ENCODE measurements around the gene DET1. TPM values are rescaled to one million over a fixed set of nuclear protein-coding genes. Genes with fewer than 3 reads are reported as not detected.
"Not testable (repeated sequence)": the region's sequence is repeated elsewhere in the genome, so short reads cannot be mapped to it uniquely, and the experiment has no call there.

The DET1 gene
- total RNA-seq = 1 to 10 TPM; 1.8 to 2.1 TPM

DNA sequence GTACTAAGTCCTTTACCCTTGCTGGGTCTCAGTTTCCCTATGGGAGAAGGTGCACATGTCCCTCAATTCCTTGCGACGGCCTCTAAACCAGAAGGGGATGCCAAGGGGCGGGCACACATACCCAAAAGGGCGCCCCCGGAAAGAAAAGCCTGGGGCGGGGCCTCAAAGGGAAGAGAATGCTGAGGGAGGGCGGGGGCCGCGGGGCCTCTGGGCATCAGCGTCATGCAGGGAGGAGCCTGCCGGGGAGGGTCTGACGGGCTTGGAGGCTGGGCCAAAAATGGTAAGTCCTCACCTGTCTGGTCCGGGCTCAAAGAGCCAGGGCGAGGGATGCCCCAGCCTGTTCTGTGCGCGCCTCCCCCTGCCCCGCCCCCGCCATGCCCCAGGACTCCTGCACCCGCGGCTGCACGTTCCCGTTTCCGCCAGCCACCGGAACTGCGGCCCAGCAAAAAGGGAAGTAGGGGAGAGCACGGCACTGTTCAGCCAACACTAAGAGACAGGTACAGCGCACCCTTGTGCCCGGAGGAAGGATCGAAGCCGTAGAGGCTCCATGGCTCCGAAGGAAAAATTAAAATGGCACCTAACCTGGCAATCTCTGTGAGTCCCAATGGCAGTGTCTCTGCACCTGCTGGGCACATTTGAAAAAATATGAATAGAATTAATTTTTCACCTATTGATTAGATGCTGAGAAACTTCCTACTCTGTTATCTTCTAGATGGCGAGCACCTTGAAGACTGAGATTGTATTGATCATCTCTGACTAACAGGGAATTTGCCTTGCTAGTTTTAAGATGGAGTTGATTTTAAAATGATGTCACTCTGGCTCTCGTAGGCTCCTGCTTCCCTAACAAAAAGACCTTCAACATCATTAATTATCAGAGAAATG lies at the start of gene DET1:
Gene DET1 (minus strand): TSS at position 434 of the 882 bp plus-strand sequence. CDS start 14,976 bp downstream, outside the sequence.
- Mint-ChIP-seq H3K9me3 (no peaks in the 10 kb centered on the region), H3K27ac (peak within 1 kb of the TSS; percentile 93), H3K4me3 (peak within 1 kb of the TSS; percentile 88), H3K4me1 (peaks cover 18% of the 10 kb centered on the region), H3K27me3 (no peaks in the 10 kb centered on the region), H3K36me3 (peaks cover 6% of the 10 kb centered on the region)
- peak; percentile 96 for DNase-seq

DNA sequence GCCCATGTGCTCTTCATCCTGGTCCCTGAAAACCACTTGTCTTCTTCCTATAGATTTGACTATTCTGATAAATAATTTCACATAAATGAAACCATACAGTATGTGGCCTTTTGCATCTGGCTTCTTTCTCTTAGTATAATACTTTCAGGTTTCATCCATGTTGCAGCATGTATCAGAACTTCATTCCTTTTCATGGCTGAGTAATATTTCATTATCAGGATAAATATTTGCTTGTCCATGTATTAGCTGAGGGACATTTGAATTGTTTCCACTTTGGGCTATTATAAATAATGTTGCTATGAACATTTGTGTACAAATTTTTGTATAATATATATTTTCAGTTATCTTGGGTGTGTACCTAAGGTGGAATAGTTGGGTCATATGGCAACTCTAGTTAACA lies 44.9 kb upstream of the DET1 start:
- Mint-ChIP-seq H3K9me3 (no peaks in the 10 kb centered on the region), H3K4me3 (no peak overlapping the region), H3K27me3 (no peaks in the 10 kb centered on the region), H3K27ac (no peak overlapping the region), H3K4me1 (no peaks in the 10 kb centered on the region), H3K36me3 (no peaks in the 10 kb centered on the region)
- DNase-seq = no peak

DNA sequence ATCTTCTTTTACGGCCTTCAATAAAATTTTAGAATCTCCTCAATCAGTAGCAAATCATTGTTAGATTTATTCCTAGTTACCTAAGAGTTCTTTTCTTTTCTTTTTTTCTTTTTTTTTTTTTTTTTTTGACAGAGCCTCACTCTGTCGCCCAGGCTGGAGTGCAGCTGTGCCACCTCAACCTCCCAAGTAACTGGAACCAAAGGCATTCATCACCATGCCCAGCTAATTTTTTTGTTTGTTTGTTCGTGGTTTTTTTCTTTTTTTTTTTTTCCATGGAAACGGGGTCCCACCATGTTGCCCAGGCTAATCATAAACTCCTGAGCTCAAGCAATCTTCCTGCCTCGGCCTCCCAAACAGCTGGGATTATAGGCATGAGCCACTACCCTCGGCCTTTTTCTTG lies 44.3 kb upstream of the DET1 start:
- Mint-ChIP-seq H3K9me3 (no peaks in the 10 kb centered on the region), H3K27ac (no peak overlapping the region), H3K36me3 (no peaks in the 10 kb centered on the region), H3K4me3 (no peak overlapping the region), H3K27me3 (no peaks in the 10 kb centered on the region), H3K4me1 (no peaks in the 10 kb centered on the region)
- DNase-seq = no peak

DNA sequence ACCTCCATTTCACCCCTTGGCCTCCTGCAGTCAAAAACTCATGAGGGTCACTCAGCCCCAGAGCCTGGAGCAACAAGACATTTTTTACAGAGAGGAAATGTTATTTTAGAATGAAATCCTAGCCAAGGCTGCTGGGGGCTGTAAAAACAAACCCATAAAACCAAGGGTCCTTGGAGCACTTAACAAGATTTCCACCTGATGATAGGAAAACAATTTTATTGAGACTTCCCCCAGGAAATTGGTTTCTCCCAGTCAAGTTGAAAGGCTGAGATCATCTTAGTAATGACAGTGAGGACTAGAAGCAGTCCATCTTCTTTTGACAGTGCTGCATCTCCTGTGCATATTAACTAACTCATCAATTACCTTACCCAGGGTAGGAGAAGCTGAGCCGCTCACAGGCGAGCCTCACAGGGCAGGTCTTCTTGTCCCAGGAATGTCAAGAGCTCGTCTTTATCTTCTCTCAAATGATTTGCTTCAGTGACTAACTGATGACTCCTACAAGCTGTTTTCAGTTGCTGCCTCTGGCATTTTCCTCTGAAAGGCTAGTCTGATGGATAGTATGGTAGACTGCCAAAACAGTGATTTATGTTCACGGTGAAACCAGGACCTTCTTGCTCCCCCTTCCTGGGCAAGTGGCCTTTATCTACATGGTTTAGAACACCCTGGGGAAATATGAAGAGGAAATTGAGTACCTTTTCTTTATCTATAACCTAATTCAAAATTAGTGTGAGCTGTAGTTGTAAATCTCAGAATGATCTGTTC lies 40.1 kb upstream of the DET1 start:
- H3K9me3 Mint-ChIP-seq = no peaks in the 10 kb centered on the region
- no peaks in the 10 kb centered on the region for H3K27me3 Mint-ChIP-seq
- no peaks in the 10 kb centered on the region for H3K4me1 Mint-ChIP-seq
- DNase-seq = no peak
- H3K27ac Mint-ChIP-seq = no peak overlapping the region
- peaks cover 1% of the 10 kb centered on the region for H3K36me3 Mint-ChIP-seq
- no peak overlapping the region for H3K4me3 Mint-ChIP-seq

DNA sequence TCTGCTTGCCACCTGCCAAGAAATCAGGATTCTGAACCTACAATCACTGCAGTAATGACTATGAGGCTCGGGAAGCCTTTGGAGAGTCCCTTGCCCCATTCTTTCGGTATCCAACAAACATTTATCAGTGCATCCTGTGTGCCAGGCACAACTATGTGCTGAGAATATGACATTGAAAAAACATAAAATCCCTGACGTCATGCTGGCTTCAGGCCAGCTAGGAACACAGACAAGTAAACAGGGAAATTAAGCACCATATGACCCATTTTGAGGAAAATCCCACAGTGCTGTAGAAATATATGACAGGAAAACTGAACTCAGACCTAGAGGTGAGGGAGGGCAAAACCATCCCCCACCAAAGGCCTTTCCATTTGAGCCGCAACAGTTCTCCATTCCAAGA lies 34.1 kb upstream of the DET1 start:
- no peaks in the 10 kb centered on the region for H3K9me3 Mint-ChIP-seq
- no peak overlapping the region for H3K27ac Mint-ChIP-seq
- H3K36me3 Mint-ChIP-seq = peaks cover 1% of the 10 kb centered on the region
- H3K27me3 Mint-ChIP-seq = no peaks in the 10 kb centered on the region
- DNase-seq = no peak
- H3K4me3 Mint-ChIP-seq = no peak overlapping the region
- H3K4me1 Mint-ChIP-seq = no peaks in the 10 kb centered on the region

DNA sequence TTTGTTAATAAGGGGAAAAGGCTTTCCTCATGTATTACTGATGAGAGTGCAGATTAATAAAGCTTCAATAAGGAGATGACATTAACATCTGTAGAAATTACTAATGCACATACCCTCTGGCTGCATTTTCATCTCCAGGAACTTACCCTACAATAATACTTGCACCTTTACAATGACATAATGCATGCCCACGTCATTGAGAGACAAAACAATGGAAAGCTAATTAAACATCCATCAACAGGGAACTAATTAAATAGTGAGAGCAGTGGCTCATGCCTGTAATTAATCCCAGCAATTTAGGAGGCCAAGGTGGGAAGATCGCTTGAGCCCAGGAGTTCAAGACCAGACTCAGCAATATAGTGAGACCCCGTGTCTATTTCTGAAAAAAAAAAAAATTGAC lies 32.8 kb upstream of the DET1 start:
- no peak overlapping the region for H3K27ac Mint-ChIP-seq
- no peak overlapping the region for H3K4me3 Mint-ChIP-seq
- no peak for DNase-seq
- H3K36me3 Mint-ChIP-seq = peaks cover 1% of the 10 kb centered on the region
- no peaks in the 10 kb centered on the region for H3K9me3 Mint-ChIP-seq
- H3K4me1 Mint-ChIP-seq = no peaks in the 10 kb centered on the region
- no peaks in the 10 kb centered on the region for H3K27me3 Mint-ChIP-seq

DNA sequence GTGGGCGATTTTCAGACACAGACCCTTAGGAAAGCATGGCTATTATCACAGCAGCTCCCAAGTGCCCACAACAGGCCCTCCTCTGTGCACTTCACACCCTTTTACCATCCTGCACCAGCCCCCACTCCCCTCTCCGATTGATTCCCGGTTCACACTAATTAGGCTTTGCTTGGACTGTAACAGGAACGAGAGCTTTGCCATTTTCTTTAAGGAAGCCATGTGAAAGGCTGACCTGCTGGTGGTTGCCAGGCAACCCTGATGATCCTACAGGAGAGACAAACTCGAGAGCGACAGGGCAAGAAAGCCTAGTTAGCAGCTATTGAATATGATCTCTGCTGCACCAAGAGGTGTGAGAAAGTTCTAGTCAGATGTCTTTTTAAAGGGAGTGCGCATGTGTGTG lies 28.2 kb upstream of the DET1 start:
- DNase-seq = no peak
- H3K9me3 Mint-ChIP-seq = no peaks in the 10 kb centered on the region
- H3K27me3 Mint-ChIP-seq = no peaks in the 10 kb centered on the region
- H3K27ac Mint-ChIP-seq = no peak overlapping the region
- H3K4me3 Mint-ChIP-seq = no peak overlapping the region
- H3K4me1 Mint-ChIP-seq = no peaks in the 10 kb centered on the region
- H3K36me3 Mint-ChIP-seq = no peaks in the 10 kb centered on the region

DNA sequence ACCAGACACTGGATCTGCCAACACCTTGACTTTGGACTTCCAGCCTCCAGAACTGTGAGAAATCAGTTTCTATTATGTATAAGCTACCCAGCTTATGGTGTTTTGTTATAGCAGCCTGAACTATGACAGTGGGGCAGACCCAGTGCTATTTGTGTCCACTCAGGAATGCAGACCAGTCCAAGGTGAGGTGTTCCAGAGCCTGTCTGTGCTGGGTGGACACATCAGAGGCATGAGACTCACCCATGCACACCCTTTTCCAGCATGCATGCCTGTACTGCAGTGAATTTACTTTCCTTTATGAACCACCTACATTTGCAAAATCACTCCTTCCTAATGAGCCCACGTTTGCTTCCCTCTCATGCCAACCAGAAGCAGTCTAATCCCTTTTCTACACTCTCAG lies 27.6 kb upstream of the DET1 start:
- no peak overlapping the region for H3K4me3 Mint-ChIP-seq
- no peak overlapping the region for H3K27ac Mint-ChIP-seq
- H3K9me3 Mint-ChIP-seq = no peaks in the 10 kb centered on the region
- H3K4me1 Mint-ChIP-seq = no peaks in the 10 kb centered on the region
- no peak for DNase-seq
- H3K36me3 Mint-ChIP-seq = no peaks in the 10 kb centered on the region
- no peaks in the 10 kb centered on the region for H3K27me3 Mint-ChIP-seq

DNA sequence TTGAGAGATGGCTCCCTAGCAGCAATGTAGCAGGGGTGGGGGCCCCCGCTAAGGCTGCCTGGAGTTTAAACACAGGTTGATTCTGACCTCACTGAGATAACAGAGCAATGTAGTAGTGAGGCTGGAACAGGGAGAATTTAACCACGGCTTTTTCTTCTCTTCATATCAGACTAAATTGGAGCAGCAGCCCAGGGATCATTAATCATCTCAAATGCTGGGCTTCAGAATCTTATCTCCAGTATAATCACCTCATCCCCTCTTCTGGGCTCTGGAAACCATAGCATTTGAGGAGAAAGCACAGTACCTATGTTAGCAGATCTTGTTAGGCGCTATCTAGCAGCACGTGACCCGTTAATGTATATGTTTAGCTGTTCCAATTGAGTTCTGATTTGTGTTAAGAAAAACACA lies 25.4 kb upstream of the DET1 start:
- Mint-ChIP-seq H3K4me3 (no peak overlapping the region), H3K27me3 (no peaks in the 10 kb centered on the region), H3K9me3 (no peaks in the 10 kb centered on the region), H3K36me3 (no peaks in the 10 kb centered on the region), H3K27ac (no peak overlapping the region), H3K4me1 (no peaks in the 10 kb centered on the region)
- no peak for DNase-seq

DNA sequence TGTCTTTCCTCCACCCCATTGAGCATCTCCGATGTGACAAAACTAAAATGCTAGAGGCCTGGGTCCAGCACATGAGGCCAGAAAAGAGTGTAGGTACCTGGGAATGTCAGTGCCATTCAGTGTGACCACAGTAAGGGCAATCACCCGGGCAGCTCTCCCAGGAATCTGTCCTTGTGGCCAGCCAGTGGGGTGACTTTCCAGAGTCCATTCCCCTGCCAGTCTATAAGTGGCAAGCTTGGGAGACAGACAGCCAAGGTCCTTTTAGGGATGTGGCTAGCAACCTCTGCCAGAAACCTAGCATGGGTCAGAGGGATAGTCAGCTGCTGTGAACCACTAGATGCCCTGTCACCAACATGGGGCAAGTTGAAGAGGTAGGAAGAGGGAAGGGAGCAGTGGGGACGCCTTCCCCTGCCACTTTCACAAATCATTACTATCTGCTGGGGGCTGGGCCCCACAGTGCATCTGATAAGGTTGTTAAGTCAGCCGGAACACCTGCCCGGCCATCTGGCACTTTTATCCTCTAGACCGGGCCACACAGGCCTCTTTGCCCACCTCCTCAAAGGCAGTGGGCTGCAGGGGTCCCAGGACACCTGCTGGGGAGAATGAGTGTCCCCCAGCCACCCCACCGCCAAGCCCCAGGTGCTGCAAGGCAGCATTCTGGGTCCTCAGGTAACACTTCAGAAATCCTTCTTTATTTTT lies 24.8 kb upstream of the DET1 start:
- no peak overlapping the region for H3K27ac Mint-ChIP-seq
- no peaks in the 10 kb centered on the region for H3K9me3 Mint-ChIP-seq

DNA sequence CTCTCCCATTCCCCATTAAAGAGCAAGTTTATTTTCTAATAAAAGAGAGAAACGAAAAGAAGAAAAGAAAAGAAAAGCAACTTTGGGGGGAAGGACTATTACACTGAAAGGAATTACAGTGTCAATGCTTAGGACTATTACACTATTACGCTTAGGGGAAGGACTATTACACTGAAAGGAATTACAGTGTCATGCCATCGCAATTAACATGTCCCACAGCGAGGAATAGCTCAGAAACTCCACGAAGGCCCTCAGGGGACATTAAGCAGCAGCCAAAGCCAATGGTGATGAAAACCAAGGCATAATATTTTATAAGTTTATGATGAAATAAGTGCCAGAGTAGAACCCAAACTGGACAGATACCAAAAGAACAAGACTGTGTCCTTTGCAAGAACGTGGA lies 22.1 kb upstream of the DET1 start:
- no peak overlapping the region for H3K4me3 Mint-ChIP-seq
- DNase-seq = no peak
- H3K9me3 Mint-ChIP-seq = no peaks in the 10 kb centered on the region
- H3K4me1 Mint-ChIP-seq = no peaks in the 10 kb centered on the region
- no peaks in the 10 kb centered on the region for H3K36me3 Mint-ChIP-seq
- H3K27me3 Mint-ChIP-seq = no peaks in the 10 kb centered on the region
- H3K27ac Mint-ChIP-seq = no peak overlapping the region

More for the DNA sequence above, 24.8 kb upstream of the DET1 start:
- Mint-ChIP-seq H3K4me1 (no peaks in the 10 kb centered on the region), H3K36me3 (no peaks in the 10 kb centered on the region), H3K4me3 (no peak overlapping the region), H3K27me3 (no peaks in the 10 kb centered on the region)
- DNase-seq = no peak

DNA sequence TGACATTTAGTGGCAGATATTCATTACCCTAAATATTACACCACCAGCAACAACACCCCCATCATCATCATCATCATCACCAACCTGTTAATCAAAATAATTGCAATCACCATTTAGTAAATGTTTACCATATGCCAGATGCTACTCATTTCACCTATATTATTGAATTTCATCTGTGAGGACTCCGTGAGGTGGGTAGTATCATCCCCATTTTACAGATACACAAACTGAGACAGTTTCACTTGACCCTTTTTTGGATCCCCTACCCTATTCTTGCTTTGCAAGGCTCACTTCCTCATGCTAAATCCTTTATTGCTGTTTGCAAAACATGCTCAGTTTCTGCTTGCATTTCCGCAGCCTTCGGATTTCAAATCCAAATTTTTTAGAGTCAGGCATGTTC lies 18.3 kb upstream of the DET1 start:
- H3K4me3 Mint-ChIP-seq = no peak overlapping the region
- no peaks in the 10 kb centered on the region for H3K9me3 Mint-ChIP-seq
- H3K36me3 Mint-ChIP-seq = no peaks in the 10 kb centered on the region
- no peaks in the 10 kb centered on the region for H3K4me1 Mint-ChIP-seq
- DNase-seq = no peak
- no peak overlapping the region for H3K27ac Mint-ChIP-seq
- no peaks in the 10 kb centered on the region for H3K27me3 Mint-ChIP-seq

DNA sequence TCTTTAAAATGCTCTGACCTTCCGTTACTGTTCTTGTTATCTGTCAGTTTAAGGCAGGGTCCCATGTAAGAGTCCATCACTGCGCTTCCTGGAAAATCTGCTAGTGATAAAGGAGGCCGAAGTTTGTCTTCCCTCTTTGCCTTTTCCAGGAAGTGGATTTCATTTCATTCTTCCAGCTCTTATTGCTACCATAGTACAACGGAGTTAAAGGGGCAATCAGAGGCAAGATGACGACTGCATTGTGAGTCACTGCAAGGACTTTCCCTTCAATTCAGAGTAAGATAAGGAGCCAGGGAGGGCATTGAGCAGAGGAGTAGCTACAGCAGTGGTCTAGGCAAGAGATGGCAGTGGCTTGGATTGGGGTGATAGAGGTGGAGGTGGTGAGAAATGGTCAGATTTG lies 17.2 kb upstream of the DET1 start:
- no peaks in the 10 kb centered on the region for H3K27me3 Mint-ChIP-seq
- no peak overlapping the region for H3K27ac Mint-ChIP-seq
- no peaks in the 10 kb centered on the region for H3K36me3 Mint-ChIP-seq
- no peaks in the 10 kb centered on the region for H3K4me1 Mint-ChIP-seq
- H3K4me3 Mint-ChIP-seq = no peak overlapping the region
- H3K9me3 Mint-ChIP-seq = no peaks in the 10 kb centered on the region
- no peak for DNase-seq

DNA sequence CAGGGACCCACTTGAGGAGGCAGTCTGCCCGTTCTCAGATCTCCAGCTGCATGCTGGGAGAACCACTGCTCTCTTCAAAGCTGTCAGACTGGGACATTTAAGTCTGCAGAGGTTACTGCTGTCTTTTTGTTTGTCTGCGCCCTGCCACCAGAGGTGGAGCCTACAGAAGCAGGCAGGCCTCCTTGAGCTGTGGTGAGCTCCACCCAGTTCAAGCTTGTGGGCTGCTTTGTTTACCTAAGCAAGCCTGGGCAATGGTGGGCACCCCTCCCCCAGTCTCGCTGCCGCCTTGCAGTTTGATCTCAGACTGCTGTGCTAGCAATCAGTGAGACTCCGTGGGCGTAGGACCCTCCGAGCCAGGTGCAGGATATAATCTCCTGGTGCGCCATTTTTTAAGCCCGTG lies 13.1 kb upstream of the DET1 start:
- not testable (repeated sequence) for H3K9me3 Mint-ChIP-seq, DNase-seq, H3K27me3 Mint-ChIP-seq, H3K4me3 Mint-ChIP-seq, H3K4me1 Mint-ChIP-seq, H3K27ac Mint-ChIP-seq, H3K36me3 Mint-ChIP-seq

DNA sequence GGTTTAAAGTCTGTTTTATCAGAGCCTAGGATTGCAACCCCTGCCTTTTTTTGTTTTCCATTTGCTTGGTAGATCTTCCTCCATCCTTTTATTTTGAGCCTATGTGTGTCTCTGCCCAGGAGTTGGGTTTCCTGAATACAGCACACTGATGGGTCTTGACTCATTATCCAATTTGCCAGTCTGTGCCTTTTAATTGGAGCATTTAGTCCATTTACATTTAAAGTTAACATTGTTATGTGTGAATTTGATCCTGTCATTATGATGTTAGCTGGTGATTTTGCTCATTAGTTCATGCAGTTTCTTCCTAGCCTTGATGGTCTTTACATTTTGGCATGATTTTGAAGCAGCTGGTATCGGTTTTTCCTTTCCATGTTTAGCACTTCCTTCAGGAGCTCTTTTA lies 11.5 kb upstream of the DET1 start:
- H3K36me3 Mint-ChIP-seq, H3K27ac Mint-ChIP-seq, H3K4me3 Mint-ChIP-seq, H3K9me3 Mint-ChIP-seq, H3K27me3 Mint-ChIP-seq, DNase-seq, H3K4me1 Mint-ChIP-seq: not testable (repeated sequence)

Data from activated naive CD8-positive, alpha-beta T cell treated with anti-CD3 and anti-CD28 coated beads for 36 hours (primary cell).